H9 (cell line): ENCODE measurements around the gene CORT. TPM values are rescaled to one million over a fixed set of nuclear protein-coding genes. Genes with fewer than 3 reads are reported as not detected.

Experiments used
- DNase-seq: peaks from one replicate; pipeline ENCODE4 v3.0.0-alpha.2; 2017
- H2AFZ ChIP-seq: one replicate; pipeline ENCODE4 v1.6.1; 2013; ENCODE audit warnings: mild to moderate bottlenecking, low read length, control low read depth, moderate library complexity
- H2AK5ac ChIP-seq: 2 replicates; pipeline ENCODE4 v1.6.1; 2013; ENCODE audit warnings: low read length, control low read depth, mixed read lengths; ENCODE audit not compliant: insufficient read length
- H2BK120ac ChIP-seq: one replicate; pipeline ENCODE4 v1.6.1; 2013; ENCODE audit warnings: low read depth, mild to moderate bottlenecking, low read length, control low read depth, inconsistent platforms; ENCODE audit not compliant: poor library complexity, severe bottlenecking
- H2BK12ac ChIP-seq: 2 replicates; pipeline ENCODE4 v1.6.1; 2013; ENCODE audit warnings: low read length, control low read depth, mixed read lengths, low read depth; ENCODE audit not compliant: insufficient read length
- H2BK15ac ChIP-seq: 2 replicates; pipeline ENCODE4 v1.6.1; 2013; ENCODE audit warnings: low read depth, low read length, control low read depth
- H2BK20ac ChIP-seq: one replicate; pipeline ENCODE4 v1.6.1; 2013; ENCODE audit warnings: low read depth, mild to moderate bottlenecking, low read length, control low read depth, inconsistent platforms; ENCODE audit not compliant: poor library complexity, severe bottlenecking
- H2BK5ac ChIP-seq: 2 replicates; pipeline ENCODE4 v1.6.1; 2013; ENCODE audit warnings: low read length, control low read depth, mixed read lengths; ENCODE audit not compliant: insufficient read length
- H3K14ac ChIP-seq: 2 replicates; pipeline ENCODE4 v1.6.1; 2013; ENCODE audit warnings: low read length, control low read depth; ENCODE audit not compliant: insufficient read depth
- H3K18ac ChIP-seq: 2 replicates; pipeline ENCODE4 v1.6.1; 2013; ENCODE audit warnings: low read depth, mild to moderate bottlenecking, mixed read lengths, low read length, control low read depth; ENCODE audit not compliant: insufficient read length
- H3K23ac ChIP-seq: 2 replicates; pipeline ENCODE4 v1.6.1; 2013; ENCODE audit warnings: low read length, control low read depth, mixed read lengths, low read depth; ENCODE audit not compliant: insufficient read length
- H3K23me2 ChIP-seq: 2 replicates; pipeline ENCODE4 v1.6.1; 2013; ENCODE audit warnings: low read depth, mild to moderate bottlenecking, mixed read lengths, low read length, control low read depth; ENCODE audit not compliant: insufficient read length, poor library complexity, severe bottlenecking
- H3K27ac ChIP-seq: 2 replicates; pipeline ENCODE4 v1.5.1; 2013; ENCODE audit warnings: low read length, control low read depth, mixed read lengths, low read depth; ENCODE audit not compliant: insufficient read length
- H3K27me3 ChIP-seq: 2 replicates; pipeline ENCODE4 v1.6.1; 2013; ENCODE audit warnings: low read length, control low read depth, inconsistent platforms; ENCODE audit not compliant: insufficient read depth
- H3K4ac ChIP-seq: 2 replicates; pipeline ENCODE4 v1.6.1; 2013; ENCODE audit warnings: low read depth, mild to moderate bottlenecking, control low read depth, inconsistent platforms, low read length, moderate library complexity
- H3K4me1 ChIP-seq: 2 replicates; pipeline ENCODE4 v1.6.1; 2013; ENCODE audit warnings: low read length, control low read depth, inconsistent platforms; ENCODE audit not compliant: insufficient read depth
- H3K4me2 ChIP-seq: 2 replicates; pipeline ENCODE4 v1.6.1; 2013; ENCODE audit warnings: low read length, control low read depth, mixed read lengths; ENCODE audit not compliant: insufficient read length, insufficient read depth
- H3K56ac ChIP-seq: 2 replicates; pipeline ENCODE4 v1.6.1; 2013; ENCODE audit warnings: low read depth, mild to moderate bottlenecking, mixed read lengths, low read length, control low read depth; ENCODE audit not compliant: insufficient read length
- H3K79me1 ChIP-seq: 2 replicates; pipeline ENCODE4 v1.6.1; 2013; ENCODE audit warnings: low read depth, mild to moderate bottlenecking, moderate library complexity, low read length, control low read depth, inconsistent platforms; ENCODE audit not compliant: insufficient read depth, poor library complexity, severe bottlenecking
- H3K79me2 ChIP-seq: 2 replicates; pipeline ENCODE4 v1.6.1; 2013; ENCODE audit warnings: low read length, control low read depth, inconsistent platforms; ENCODE audit not compliant: insufficient read depth
- H3K9ac ChIP-seq: 2 replicates; pipeline ENCODE4 v1.6.1; 2013; ENCODE audit warnings: low read length, control low read depth, mixed read lengths; ENCODE audit not compliant: insufficient read length; ENCODE audit errors: extremely low read depth
- H3K9me3 ChIP-seq: one replicate; pipeline ENCODE4 v1.6.1; 2013; ENCODE audit warnings: low read depth, low read length, inconsistent platforms; ENCODE audit not compliant: control insufficient read depth
- H3T11ph ChIP-seq: one replicate; pipeline ENCODE4 v1.6.1; 2013; ENCODE audit warnings: mild to moderate bottlenecking, low read length, control low read depth, inconsistent platforms
- H4K20me1 ChIP-seq: one replicate; pipeline ENCODE4 v1.6.1; 2013; ENCODE audit not compliant: control insufficient read depth, insufficient read length, insufficient read depth
- H4K5ac ChIP-seq: 2 replicates; pipeline ENCODE4 v1.6.1; 2013; ENCODE audit warnings: low read depth, mild to moderate bottlenecking, mixed read lengths, low read length, control low read depth; ENCODE audit not compliant: insufficient read length
- H4K8ac ChIP-seq: replicated peaks from 2 replicates; pipeline ENCODE4 v1.6.1; 2013; ENCODE audit warnings: low read length, control low read depth, mixed read lengths, low read depth; ENCODE audit not compliant: insufficient read length
- H4K91ac ChIP-seq: 2 replicates; pipeline ENCODE4 v1.6.1; 2013; ENCODE audit warnings: low read depth, mild to moderate bottlenecking, moderate library complexity, mixed read lengths, low read length, control low read depth; ENCODE audit not compliant: insufficient read length
- H3K27ac Mint-ChIP-seq, 3 experiments: 2 replicates in 2 of 3; 3 replicates in 1 of 3; pipeline ENCODE4 v1.8.0; 2020 to 2021; ENCODE audit warnings: mixed read lengths in 3 of 3, mild to moderate bottlenecking in 1 of 3, moderate library complexity in 1 of 3
- H3K27me3 Mint-ChIP-seq: 2 replicates; pipeline ENCODE4 v1.8.0; 2021; ENCODE audit warnings: low read depth, mild to moderate bottlenecking, moderate library complexity, mixed read lengths
- H3K36me3 Mint-ChIP-seq, 3 experiments: 2 replicates in 2 of 3; 3 replicates in 1 of 3; pipeline ENCODE4 v1.8.0; 2020 to 2021; ENCODE audit warnings: low read depth in 3 of 3, mixed read lengths in 3 of 3; ENCODE audit not compliant: insufficient read depth in 1 of 3
- H3K4me1 Mint-ChIP-seq, 2 experiments: 2 replicates each; pipeline ENCODE4 v1.8.0; 2020; ENCODE audit warnings: mixed read lengths in 2 of 2
- H3K4me3 Mint-ChIP-seq, 2 experiments: 2 replicates in 1 of 2; 3 replicates in 1 of 2; pipeline ENCODE4 v1.8.0; 2020 to 2021; ENCODE audit warnings: mild to moderate bottlenecking in 2 of 2, mixed read lengths in 2 of 2, moderate library complexity in 1 of 2
- H3K9me3 Mint-ChIP-seq, 2 experiments: 2 replicates in 1 of 2; 3 replicates in 1 of 2; pipeline ENCODE4 v1.8.0; 2020; ENCODE audit warnings: mild to moderate bottlenecking in 2 of 2, mixed read lengths in 2 of 2, moderate library complexity in 1 of 2
- WGBS: extraction: QIAGEN DNeasy Blood & Tissue Kit; methylation state at CpG from one replicate; pipeline ENCODE4 v1.1.7; 2013; ENCODE audit warnings: missing lambda C conversion rate, low lambda C conversion rate, mixed read lengths; ENCODE audit not compliant: insufficient read length; ENCODE audit errors: extremely low coverage; 5-methylcytosine and 5-hydroxymethylcytosine counted together
- total RNA-seq: library from RNA; stranded (reverse); gene quantifications from 2 replicates; pipeline ENCODE4 v1.2.1, GENCODE V29; 2021
- TF ChIP-seq, protein P1 (sequence below): fragments of 200-600 bp; sonication (generic); conservative IDR thresholded peaks from 3 replicates; pipeline ENCODE4 v1.8.0; 2021; ENCODE audit warnings: antibody characterized with exemption, mild to moderate bottlenecking

The CORT gene
- total RNA-seq, 1 experiment from 2014 or later, result not detected

DNA sequence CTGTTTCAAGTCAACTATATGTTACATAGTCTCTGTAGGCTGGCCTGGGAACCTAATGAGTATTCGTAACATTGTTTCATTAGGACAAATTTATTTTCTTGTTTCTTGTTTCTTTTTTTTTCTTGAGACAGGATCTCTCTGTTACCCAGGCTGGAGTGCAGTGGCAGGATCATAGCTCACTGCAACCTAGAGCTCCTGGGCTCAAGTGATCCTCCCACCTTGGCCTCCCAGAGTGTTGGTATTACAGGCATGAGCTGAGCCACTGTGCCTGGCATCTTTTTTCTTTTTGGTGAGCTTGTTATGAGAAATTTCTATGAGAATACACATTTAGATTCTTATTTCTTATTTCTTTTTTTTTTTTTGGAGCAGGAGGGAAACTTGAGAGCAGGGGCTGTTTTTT, 12.8 kb upstream of the CORT start:
- Mint-ChIP-seq H3K9me3 (no peaks in the 10 kb centered on the region), H3K36me3 (peaks cover 0 to 4% (median 0%) of the 10 kb centered on the region in 3 experiments; a peak in 3 of 7 replicates), H3K4me1 (0 out of 4 replicates have a peak, but pooled peaks cover 0 to 3% of the 10 kb centered on the region in 2 experiments), H3K27me3 (no peaks in the 10 kb centered on the region), H3K4me3 (no peak overlapping the region), H3K27ac (peak overlapping the region in 1 of 3 experiments; percentile 23; a peak in 1 of 7 replicates)
- H4K20me1 ChIP-seq, result no peaks in the 10 kb centered on the region
- no peak overlapping the region for H3K56ac ChIP-seq
- H2BK12ac ChIP-seq, result no peak overlapping the region
- H4K5ac ChIP-seq, result no peak overlapping the region
- H3K79me1 ChIP-seq, result no peaks in the 10 kb centered on the region
- H3K27ac ChIP-seq, result no peak overlapping the region
- H3K4me2 ChIP-seq, result no peak overlapping the region
- no peaks in the 10 kb centered on the region for H3K9me3 ChIP-seq
- H3K23ac ChIP-seq, result no peak overlapping the region
- no peak for DNase-seq
- no peak overlapping the region for H2AK5ac ChIP-seq
- TF ChIP-seq, protein P1, sequence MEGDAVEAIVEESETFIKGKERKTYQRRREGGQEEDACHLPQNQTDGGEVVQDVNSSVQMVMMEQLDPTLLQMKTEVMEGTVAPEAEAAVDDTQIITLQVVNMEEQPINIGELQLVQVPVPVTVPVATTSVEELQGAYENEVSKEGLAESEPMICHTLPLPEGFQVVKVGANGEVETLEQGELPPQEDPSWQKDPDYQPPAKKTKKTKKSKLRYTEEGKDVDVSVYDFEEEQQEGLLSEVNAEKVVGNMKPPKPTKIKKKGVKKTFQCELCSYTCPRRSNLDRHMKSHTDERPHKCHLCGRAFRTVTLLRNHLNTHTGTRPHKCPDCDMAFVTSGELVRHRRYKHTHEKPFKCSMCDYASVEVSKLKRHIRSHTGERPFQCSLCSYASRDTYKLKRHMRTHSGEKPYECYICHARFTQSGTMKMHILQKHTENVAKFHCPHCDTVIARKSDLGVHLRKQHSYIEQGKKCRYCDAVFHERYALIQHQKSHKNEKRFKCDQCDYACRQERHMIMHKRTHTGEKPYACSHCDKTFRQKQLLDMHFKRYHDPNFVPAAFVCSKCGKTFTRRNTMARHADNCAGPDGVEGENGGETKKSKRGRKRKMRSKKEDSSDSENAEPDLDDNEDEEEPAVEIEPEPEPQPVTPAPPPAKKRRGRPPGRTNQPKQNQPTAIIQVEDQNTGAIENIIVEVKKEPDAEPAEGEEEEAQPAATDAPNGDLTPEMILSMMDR, result no peak
- no peaks in the 10 kb centered on the region for H3K23me2 ChIP-seq
- H3K4me1 ChIP-seq, result no peaks in the 10 kb centered on the region
- H3K79me2 ChIP-seq, result no peaks in the 10 kb centered on the region
- H2BK5ac ChIP-seq, result no peak overlapping the region
- no peak overlapping the region for H4K91ac ChIP-seq
- H3T11ph ChIP-seq, result no peak overlapping the region
- H2BK15ac ChIP-seq, result no peak overlapping the region
- no CpG with 5 or more reads among the region's 1 CpG for WGBS
- H2AFZ ChIP-seq, result no peak overlapping the region
- H3K9ac ChIP-seq, result no peak overlapping the region
- H2BK120ac ChIP-seq, result no peak overlapping the region
- no peak overlapping the region for H3K14ac ChIP-seq
- no peaks in the 10 kb centered on the region for H3K27me3 ChIP-seq
- no peak overlapping the region for H2BK20ac ChIP-seq
- H3K4ac ChIP-seq, result no peak overlapping the region
- no peak overlapping the region for H3K18ac ChIP-seq
- no peak overlapping the region for H4K8ac ChIP-seq
